GM19397 (cell line): ENCODE data around the gene FSCN2.

ENCODE experiments used
- ATAC-seq: cut with Tn5 transposase; IDR thresholded peaks from one replicate; pipeline ENCODE4 v1.9.1; 2021; ENCODE audit warnings: mild to moderate bottlenecking, moderate library complexity; ENCODE audit not compliant: unreplicated experiment

The FSCN2 gene

DNA sequence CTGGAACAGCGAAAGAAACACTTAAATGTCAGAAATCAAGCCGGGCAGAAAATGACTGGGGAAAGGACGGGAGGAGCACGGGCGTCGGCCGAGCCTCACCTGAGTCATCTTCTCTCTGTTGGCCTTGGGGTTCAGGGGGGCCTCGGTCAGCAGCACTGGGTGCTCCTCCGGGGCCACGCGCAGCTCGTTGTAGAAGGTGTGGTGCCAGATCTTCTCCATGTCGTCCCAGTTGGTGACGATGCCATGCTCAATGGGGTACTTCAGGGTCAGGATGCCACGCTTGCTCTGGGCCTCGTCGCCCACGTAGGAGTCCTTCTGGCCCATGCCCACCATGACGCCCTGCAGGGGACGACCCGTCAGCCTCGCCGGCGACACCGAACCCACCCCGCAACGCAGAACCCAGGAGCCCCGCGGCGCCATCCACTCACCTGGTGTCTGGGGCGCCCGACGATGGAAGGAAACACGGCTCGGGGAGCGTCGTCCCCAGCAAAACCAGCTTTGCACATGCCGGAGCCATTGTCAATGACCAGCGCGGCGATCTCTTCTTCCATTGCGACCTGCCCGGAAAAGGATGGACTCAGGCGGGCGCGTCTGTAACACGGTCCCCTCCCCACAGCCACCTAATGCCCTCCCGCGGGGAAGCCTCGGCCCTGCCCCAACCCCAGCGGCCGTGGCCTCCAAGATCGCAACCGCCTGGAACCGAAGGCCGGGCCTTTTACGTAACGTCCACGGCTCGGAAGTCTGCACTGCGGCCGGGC is 16.2 kb upstream of the FSCN2 start:
- ATAC-seq: peak; percentile 1

DNA sequence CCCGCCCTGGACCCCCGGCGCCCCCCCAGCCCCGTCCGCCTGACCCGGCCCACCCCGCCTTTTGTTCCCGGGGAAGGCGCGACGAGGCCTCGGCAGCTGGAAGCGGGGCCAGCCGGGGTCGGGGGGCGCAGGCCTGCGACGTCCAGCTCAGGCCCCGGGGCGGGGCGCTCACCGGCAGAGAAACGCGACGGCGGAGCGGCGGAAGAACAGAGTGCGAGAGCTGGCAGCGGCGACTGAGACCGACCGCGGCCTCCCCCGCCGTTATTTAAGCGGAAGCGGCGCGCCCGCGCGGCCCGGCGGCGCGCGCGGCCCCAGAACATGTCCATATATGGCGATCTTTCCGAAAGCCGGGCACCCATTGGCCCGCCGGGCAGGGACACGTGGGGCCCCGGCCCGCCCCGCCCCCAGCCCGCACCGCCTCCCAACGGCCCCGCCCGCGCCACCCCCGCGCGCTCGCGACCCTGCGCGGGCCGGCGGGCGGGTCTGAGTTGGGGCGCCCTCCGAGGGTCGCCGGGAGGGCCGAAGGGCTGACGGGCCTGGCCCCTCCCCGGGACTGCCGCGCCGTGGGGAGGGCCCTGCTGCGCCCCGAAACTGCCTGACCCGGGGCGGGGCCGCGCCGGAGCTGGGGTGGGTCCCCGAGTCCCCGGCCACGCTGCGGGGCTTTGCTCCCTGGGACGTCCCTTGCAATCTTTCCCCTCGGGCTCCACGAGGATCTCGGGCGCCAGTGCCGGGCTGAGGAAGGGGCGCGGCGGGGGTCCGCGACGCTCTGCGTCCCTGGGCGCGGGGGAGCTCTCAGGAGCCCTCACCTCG is 15.4 kb upstream of the FSCN2 start, which contains the start of gene ACTG1:
ACTG1 (minus strand) TSS at position 238 of the 810 bp plus-strand sequence. CDS start 445 bp downstream, outside the sequence.
- peak; percentile 46 for ATAC-seq

DNA sequence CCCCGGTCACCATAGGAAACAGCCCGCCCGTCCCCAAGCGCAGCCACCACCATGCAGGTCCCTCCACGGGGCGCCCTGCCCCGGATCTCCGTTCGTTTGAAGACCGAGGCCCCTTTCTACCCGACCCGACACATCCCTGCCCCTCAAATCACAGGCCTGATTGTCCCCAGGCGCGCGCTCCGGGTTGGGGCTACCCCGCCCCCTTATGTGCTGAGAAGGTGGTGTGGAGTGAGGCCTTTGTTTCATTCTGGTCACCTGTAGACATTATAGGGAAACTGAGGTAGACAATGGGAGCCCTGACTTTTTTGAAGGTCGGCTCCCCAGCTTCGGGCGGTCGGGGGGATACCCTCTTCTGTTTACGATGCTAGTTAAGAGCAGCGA is 14.8 kb upstream of the FSCN2 start:
- peak; percentile 1 for ATAC-seq

DNA sequence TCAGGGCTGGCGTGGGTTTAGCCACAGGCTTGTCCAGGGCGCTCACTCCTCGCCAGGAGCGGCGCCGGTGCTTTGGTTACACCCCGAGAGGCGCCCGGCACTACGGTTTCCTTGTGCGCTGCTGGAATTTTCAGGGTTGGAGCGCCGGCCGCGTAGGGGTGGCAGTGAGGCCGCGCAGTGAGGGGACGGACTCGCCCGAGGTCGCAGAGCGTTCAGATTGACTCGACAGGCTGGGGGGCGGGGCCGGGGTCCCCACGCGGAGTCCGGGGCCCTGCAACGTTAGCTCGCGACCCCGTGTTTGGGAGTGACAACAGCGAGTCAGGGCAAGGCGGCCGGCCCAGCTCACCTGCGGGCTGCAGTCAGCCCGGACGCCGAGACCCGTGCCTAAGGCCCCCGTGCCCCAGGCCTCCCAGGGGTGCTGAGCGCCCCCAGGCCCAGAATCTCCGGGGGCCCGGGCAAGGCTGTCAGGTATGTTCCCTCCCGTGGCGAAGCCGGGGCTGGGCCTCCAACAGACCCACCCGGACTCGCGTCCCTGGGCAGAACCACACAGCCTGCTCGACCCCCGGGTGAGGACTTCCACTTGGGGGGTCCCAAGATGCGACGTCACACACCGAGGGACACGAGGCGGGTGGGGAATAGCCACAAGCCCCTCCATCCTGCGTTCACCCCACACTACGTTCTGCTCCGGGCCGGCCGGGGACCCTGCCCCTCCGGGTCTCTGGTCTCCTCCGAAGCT is 14.3 kb upstream of the FSCN2 start:
- ATAC-seq: peak; percentile 0

DNA sequence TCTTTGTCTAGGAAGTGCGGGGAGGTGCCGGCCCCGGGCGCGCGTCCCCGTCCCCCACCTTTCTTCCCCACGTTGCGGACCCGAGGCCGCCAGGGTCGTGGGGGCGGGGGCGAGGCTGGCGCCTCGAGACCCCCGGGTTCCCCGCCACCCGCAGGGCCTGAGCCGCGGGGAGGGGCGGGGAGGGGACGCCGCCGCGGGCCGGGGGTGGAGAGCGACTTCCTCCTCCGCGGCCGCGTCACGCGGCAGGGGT is 13.8 kb upstream of the FSCN2 start:
- ATAC-seq: no peak

DNA sequence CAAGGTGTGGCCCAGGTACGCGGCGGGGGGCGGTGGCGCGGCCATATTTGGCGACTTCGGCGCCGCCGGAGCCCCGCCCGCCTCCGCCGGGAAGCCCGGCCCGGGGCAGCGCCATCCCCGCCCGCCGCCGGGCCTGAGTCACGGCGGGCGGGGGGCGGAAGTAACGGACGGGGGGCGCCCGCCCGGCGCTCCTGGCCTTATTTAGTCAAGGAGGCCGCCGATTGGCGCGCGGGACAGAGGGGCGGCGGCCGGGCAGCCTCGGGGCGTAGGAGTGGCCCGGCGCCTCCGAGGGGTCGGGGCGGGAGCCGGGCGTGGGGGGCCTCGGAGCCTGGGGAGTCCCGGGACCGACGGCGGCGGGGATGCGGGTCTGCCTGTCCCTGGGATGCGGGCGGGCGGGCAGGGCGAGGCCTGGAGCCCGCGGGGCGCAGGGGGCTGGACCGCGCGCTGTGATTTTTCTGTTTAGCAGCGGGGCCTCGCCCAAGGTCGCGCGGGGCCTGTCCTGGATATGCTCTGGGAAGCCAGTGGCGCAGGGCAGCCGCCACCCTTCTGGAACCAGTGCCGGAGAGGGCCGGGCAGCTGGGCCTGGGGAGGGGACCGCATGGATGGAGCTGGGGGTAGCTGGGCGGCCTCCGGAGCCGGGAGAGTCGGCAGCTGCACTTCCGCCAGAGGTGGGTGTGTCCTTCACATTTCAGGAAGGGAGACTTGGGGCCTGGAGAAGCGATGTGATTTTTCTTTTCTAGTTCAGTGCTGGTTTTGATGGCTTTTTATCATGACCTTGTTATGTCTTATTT is 13.2 kb upstream of the FSCN2 start:
- ATAC-seq: peak; percentile 18

DNA sequence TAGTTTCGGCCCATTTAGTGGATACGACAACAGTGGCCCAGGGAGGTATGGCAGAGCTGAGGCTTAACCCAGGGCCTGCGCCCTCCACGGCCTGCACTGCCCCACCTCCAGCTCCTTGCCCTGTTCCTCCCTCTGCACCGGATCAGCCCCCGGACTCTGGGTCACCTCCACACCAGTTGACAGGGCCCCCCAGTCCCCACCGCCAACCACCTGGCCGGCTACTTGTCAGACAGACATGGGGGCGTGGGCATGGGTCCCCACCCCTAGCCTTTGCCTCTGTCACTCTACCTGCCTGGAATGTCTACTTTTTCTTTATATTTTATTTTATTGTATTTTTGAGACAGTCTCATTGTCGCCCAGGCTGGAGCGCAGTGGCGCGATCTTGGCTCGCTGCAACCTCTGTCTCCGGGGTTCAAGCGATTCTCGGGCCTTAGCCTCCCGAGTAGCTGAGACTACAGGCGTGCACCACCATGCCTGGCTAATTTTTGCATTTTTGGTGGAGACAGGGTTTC is 12.6 kb upstream of the FSCN2 start:
- ATAC-seq: no peak

DNA sequence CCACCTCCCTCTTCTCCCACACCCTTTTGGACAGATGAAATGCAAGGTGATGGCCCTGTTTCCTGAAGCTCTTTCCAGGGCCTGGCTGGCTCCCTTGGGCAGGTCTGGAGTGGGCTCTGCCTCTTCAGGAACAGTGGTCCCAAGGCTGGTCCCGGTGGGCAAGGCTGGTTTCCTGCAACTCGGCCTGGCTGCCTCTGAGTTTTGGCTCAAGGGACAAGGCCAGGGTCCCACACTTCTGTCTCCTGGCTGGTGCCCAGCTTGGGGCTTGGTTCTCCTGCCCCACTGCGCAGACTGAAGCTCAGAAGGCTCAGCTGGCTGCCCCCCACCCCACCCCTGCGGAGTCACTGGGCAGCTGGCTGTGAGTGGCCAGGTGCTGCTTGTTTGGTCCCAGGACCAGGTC is 11.7 kb upstream of the FSCN2 start:
- ATAC-seq: no peak

DNA sequence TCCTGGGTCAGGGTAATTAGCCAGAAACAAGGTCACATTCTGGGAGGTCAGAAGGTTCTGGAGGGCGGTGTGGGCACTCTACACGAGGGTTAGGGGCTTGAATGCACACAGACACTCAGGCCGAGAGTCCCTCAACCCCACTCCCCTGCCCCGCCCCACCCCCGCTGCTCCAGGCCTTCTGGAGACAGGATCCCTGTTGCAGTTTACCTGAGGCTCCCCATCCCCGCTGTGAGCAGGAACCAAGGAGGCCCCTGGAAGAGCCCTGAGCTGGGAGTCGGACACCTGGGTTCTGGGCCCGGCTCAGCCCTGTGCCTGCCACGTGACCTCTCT is 11.2 kb upstream of the FSCN2 start:
- no peak for ATAC-seq

DNA sequence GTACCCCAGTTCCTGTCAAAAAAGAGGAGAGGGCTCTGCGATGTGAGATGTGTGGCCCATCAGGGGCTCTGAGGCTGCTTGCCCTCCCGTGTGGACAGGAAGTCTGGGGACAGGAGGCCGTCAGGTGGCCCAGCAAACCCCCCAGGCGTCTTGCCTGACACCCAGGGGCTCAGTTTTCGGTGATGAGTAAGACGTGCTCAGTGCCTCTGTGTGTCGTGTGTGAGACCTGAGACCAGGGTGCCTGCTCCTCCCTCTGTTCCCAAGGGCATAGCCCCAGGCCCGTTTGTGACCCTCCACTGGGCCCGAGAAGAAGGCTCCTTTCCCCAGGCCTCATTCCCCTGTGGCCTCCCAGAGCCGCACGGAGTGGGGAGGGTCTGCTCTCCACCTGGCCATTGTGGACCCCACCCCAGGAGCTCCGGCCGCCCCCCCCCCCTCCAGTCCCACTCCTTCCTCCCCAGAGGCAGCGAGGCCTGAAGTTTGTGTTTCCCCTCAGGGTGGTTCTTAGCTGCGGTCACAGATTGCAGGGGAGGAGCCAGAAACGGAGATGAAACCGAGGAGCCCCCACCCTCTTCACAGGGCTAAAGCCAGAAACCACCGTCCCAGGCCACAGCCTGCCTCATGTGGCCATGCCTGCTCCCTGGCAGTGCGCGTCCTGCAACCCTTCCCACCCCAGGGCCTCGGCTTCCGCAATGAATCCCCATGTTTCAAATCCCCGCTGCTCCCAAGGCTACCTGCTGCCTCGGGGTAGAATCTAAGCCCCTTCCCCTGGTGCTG is 10.7 kb upstream of the FSCN2 start:
- no peak for ATAC-seq

DNA sequence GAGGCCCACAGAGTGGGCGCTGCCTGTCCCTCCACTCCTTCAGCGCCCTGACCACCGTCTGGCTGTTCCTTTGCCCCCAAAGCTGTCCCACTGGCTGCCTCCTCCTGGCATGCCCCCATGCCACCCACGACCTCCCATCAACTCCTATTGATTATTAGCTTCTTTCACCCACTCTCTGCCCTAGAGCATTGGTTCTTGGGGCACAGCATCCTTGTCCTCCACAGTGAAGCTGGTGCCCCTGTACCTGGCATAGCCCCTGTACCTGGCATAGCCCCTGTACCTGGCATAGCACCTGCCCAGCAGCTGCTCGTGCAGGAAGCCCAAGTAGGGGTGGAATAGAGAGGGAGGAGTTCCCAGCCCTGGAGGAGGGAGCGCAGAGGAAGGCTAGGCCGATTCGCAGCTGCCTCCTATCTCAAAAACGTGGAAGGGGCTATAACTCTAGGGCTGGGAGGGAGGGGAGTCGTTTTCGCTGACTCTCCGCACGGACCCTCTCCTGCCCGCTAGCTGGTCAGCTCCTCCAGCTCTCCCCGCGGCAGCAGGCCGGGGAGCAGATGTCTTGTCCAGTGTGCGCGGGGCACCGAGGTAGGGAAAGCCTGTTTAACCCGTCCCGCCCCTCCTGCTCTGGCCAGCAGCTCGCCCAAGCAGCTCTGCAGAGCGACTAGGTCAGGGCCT is 9.9 kb upstream of the FSCN2 start:
- ATAC-seq: no peak

DNA sequence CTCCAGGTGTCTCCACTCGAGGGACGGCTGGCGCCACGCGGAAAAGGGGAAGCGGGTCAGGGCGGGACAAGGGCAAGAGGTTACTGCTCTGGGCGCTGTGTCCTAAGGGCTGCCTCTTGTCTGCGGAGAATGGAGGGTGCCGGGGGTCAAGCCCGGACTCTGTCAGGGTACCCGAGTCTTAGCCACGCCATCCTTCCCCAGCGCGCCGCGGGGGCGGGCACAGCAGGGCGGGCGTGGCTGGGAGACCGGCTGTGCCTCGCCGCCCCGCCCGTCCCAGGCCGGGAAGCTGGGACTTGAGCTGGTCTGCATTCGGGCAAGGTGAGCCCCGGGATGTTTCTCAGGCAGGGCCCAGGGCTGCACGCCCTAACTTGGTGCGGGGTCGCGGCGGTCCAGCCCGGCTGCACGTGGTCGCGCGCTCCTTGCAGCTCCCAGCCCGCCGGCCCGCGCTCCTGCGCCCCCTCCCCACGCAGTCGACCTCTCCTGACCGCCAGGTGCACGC is 9.3 kb upstream of the FSCN2 start:
- ATAC-seq: no peak

DNA sequence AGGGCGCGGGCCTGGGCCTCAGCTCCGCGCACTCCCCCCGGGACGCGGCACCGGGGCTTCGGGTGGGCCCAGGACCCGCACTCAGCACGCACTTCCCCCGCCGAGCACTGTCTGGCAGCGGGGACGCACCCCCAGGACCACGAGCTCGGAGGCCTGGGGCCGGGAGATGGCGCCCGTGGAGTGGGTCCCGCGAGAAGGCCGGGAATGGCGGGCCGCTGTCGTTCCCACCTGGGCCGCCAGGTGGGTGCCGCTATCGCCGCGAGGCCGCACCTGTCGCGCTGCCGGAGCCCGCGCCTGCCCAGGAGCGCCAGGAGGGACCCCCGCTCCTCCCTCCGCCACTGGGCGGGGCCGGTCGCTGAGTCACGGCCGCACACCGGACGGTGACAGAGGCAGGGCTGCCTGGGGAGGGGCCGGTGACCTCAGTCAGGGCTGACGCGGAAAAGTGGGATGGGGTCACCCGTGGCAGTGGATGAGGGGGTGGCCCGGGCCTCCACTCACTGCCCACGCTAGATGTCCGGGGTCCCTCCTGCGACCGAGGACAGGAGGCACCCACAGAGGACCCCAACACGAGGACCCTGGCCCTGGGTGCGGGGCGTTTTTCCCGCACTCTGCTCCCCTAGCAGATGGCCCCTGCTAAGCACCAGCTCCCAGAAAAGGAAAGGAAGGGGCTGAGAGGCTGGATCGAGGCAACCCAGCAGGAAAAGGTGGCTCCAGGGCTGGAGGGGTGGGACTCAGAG is 8.7 kb upstream of the FSCN2 start:
- no peak for ATAC-seq

DNA sequence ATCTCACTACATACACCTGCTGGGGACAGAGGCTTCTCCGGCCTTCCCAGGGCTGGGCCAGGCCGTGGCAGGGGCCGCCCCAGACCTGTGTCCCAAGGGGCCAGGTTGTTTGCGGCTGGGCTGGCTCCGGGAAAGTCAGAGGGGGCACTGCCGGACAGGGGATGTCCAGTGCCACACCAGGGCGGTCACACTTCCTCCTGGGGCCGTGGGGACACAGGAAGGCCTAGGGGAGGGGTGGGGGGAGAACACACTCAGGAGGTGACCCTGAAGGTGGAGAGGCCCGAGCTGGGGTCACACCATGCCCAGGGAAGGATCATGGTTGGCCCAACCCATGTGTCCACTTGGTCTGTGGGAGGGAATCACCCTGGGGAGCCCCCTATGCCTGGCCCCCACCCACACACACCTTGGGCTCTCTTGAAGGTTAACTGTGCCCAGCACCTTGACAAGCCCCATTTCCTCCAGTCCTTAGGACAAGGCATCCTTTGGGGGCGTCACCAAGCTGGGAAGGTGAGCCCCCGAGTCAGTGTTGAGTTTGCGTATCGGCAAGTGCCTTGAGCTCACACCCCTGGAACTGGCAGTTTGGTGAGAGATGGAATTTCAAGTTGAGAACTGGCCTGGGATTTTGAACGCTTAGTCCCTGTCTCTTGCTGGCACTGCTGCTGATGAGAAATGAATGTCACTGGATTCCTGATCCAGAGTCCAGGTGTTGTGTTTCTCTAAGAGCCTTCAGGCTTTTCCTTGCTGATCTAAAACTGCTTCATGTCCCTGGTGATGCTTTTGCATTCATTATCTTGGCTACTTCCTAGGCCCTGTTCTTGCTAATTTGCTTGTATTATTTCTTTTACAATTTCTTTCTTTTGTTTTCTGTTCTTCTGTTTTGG is 7.9 kb upstream of the FSCN2 start:
- no peak for ATAC-seq

DNA sequence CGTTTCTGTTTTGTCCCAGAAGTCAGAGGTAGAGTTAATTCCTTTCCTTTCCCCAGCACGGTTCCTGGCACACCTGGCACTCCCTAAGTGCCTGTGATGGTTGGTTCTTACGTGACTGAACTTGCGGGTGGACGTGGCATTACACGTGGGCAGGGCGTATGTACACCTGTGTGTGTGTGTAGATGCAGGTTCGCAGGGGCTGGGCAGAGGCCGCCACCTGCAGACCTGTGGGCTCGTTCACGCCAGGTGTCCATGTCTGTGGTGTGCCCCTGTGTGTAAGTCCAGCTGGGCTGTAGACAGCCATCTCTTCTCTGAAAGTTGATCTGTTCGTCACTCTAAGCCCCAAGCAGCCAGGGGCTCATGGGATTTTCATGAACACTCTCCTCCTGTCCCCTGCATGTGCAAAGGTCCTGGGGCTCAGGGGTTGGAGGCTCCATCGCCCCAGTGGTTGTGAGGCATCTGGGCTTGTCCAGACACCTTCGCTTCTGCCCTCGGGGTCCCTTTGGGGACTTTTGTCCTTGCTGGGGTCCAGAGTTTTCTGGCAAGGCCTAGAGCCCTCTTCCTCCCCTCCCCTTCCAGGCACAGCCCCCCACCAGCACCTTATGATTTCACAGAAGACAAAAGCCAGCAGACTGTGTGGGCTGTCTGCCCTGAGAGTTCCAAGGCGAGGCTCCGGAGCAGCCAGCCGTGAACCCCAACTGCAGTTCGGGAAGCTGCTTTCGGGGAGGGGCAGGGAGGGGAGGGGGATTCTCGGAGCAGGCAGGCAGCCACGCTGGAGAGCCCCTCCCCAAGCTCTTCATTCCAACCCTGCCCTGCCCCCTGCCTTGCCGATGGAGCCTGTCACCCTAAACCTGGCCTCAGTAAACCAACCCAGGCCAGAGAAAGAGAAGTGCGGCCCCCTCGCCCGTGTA is 5.4 kb upstream of the FSCN2 start:
- ATAC-seq: no peak

DNA sequence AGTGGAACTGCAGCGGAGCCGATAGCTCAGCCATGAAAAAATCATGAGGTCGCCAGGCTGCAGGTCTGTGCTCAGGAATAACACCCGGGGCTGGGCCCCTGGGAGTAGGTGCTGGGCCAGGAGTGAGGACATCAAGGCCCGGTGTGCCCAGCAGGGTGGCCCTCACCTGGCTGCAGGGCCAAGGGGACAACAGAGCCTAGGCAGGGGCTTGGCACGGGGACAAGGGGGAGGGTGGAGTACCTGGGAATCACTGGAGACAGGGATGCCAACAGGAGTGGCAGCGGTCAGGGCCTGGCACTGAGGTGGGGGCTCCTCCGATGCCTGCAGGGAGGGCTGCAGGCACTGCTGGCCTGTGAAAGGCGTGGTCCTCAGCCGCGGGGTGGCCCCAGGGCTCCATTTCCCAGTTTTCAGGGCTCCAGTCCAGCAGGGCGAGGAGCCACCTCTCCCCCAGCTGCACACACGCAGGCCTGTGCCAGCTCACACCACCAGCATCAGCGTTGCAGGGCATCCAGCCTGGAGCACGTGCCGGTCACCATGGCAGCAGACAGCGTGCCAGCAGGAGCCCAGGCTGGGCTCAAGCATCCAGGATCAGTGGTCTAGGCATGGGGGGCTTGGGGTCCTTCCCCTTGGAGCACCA is 4.7 kb upstream of the FSCN2 start:
- no peak for ATAC-seq
